H1 (cell line): ENCODE data around the gene MBTPS1. TPM values are rescaled to one million over a fixed set of nuclear protein-coding genes. Genes with fewer than 3 reads are reported as not detected.

ENCODE experiments used
- CTCF ChIA-PET: fragments of 300-600 bp; sonication (Branson Sonifier 250); formaldehyde crosslinking; loops from one replicate; lab custom pipeline; 2021; ENCODE audit not compliant: partially characterized antibody; lab: Charles Lee
- POLR2A ChIA-PET: fragments of 300-600 bp; sonication (Branson Sonifier 250); formaldehyde crosslinking; loops from one replicate; lab custom pipeline; 2021; ENCODE audit warnings: inconsistent platforms; ENCODE audit not compliant: partially characterized antibody; lab: Charles Lee
- DNase-seq, 2 experiments: peaks; one replicate each; pipeline versions ENCODE4 v3.0.0 to v3.0.0-alpha.2; 2010 to 2022; ENCODE audit warnings: low spot score in 2 of 2, low read depth in 1 of 2, mixed read lengths in 1 of 2
- FAIRE-seq: peaks from 2 replicates; lab custom pipeline; 2011; peaks lifted over from hg19 to GRCh38; lab: Jason Lieb, UNC
- H2AFZ ChIP-seq: 2 replicates; pipeline ENCODE4 v1.8.1; 2012; ENCODE audit warnings: low read length, inconsistent platforms
- H2AK5ac ChIP-seq: 2 replicates; pipeline ENCODE4 v1.6.1; 2013; ENCODE audit warnings: low read depth, low read length
- H2BK120ac ChIP-seq: replicated peaks from 2 replicates; pipeline ENCODE3; 2013; ENCODE audit warnings: low read depth, low read length, inconsistent platforms
- H2BK12ac ChIP-seq: 2 replicates; pipeline ENCODE4 v1.6.1; 2013; ENCODE audit warnings: low read depth, low read length
- H2BK15ac ChIP-seq: 2 replicates; pipeline ENCODE4 v1.6.1; 2013; ENCODE audit warnings: low read length
- H2BK20ac ChIP-seq: 2 replicates; pipeline ENCODE4 v1.6.1; 2013; ENCODE audit warnings: low read length
- H2BK5ac ChIP-seq: 2 replicates; pipeline ENCODE4 v1.6.1; 2013; ENCODE audit warnings: low read depth, low read length
- H3K14ac ChIP-seq: 2 replicates; pipeline ENCODE4 v1.6.1; 2013; ENCODE audit warnings: inconsistent platforms; ENCODE audit not compliant: insufficient read length
- H3K18ac ChIP-seq: 2 replicates; pipeline ENCODE4 v1.6.1; 2013; ENCODE audit warnings: low read length; ENCODE audit errors: extremely low read depth
- H3K23ac ChIP-seq: 2 replicates; pipeline ENCODE4 v1.6.1; 2013; ENCODE audit warnings: inconsistent platforms; ENCODE audit not compliant: insufficient read length
- H3K23me2 ChIP-seq: 2 replicates; pipeline ENCODE4 v1.6.1; 2013; ENCODE audit warnings: low read depth, low read length
- H3K27ac ChIP-seq: 2 replicates; pipeline ENCODE4 v1.6.1; 2011; ENCODE audit warnings: low read depth, low read length, inconsistent platforms
- H3K27me3 ChIP-seq, 4 experiments: replicated peaks in 1 of 4; 1 replicate in 1 of 4; 2 replicates in 3 of 4; pipeline versions ENCODE4 v1.6.1 to v1.8.1; 2011 to 2013; ENCODE audit warnings: low read length in 3 of 4, mild to moderate bottlenecking in 3 of 4, inconsistent platforms in 2 of 4, mixed read lengths in 2 of 4, moderate library complexity in 1 of 4; ENCODE audit not compliant: control insufficient read depth in 3 of 4, insufficient read depth in 3 of 4; ENCODE audit errors: extremely low read depth in 1 of 4
- H3K36me3 ChIP-seq, 4 experiments: 2 replicates each; pipeline versions ENCODE4 v1.6.1 to v1.8.1; 2011 to 2013; ENCODE audit warnings: mild to moderate bottlenecking in 4 of 4, low read length in 3 of 4, moderate library complexity in 2 of 4, control low read depth in 1 of 4, inconsistent platforms in 1 of 4; ENCODE audit not compliant: insufficient read depth in 4 of 4, control insufficient read depth in 2 of 4
- H3K4ac ChIP-seq: replicated peaks from 2 replicates; pipeline ENCODE3; 2013; ENCODE audit warnings: low read length, low read depth, mixed read lengths, inconsistent platforms; ENCODE audit not compliant: insufficient read length
- H3K4me1 ChIP-seq, 4 experiments: replicated peaks in 1 of 4; 1 replicate in 1 of 4; 2 replicates in 3 of 4; pipeline versions ENCODE4 v1.6.1 to v1.8.1; 2011 to 2013; ENCODE audit warnings: low read length in 3 of 4, inconsistent platforms in 2 of 4, mixed read lengths in 1 of 4; ENCODE audit not compliant: insufficient read depth in 4 of 4, control insufficient read depth in 3 of 4
- H3K4me2 ChIP-seq, 2 experiments: 2 replicates each; pipeline versions ENCODE4 v1.6.1 to v1.8.1; 2011 to 2013; ENCODE audit warnings: low read depth in 2 of 2, low read length in 2 of 2, control low read depth in 1 of 2, inconsistent platforms in 1 of 2, mild to moderate bottlenecking in 1 of 2; ENCODE audit not compliant: insufficient read depth in 1 of 2
- H3K4me3 ChIP-seq, 4 experiments: fragments of 200-600, 300-600 bp in 1 of 4; sonication (generic), shearing (Covaris generic), sonication (Bioruptor Twin) in 1 of 4; 2 replicates each; pipeline versions ENCODE4 v1.5.1 to v1.8.1; 2011 to 2016; ENCODE audit warnings: low read length in 4 of 4, low read depth in 3 of 4, control low read depth in 2 of 4, inconsistent platforms in 2 of 4, mild to moderate bottlenecking in 2 of 4, mixed read lengths in 1 of 4, moderate library complexity in 1 of 4; ENCODE audit not compliant: insufficient read depth in 2 of 4; ENCODE audit errors: extremely low read depth in 1 of 4
- H3K56ac ChIP-seq: replicated peaks from 2 replicates; pipeline ENCODE3; 2013; ENCODE audit warnings: low read depth, mild to moderate bottlenecking, mixed read lengths, low read length, inconsistent platforms; ENCODE audit not compliant: insufficient read length
- H3K79me1 ChIP-seq: 2 replicates; pipeline ENCODE4 v1.6.1; 2013; ENCODE audit warnings: low read depth, low read length, control low read depth
- H3K79me2 ChIP-seq, 2 experiments: 2 replicates each; pipeline versions ENCODE4 v1.6.1 to v1.8.1; 2012 to 2013; ENCODE audit warnings: low read length in 2 of 2, mild to moderate bottlenecking in 2 of 2, inconsistent platforms in 1 of 2; ENCODE audit not compliant: insufficient read depth in 2 of 2, control insufficient read depth in 1 of 2
- H3K9ac ChIP-seq, 4 experiments: replicated peaks in 1 of 4; 1 replicate in 1 of 4; 2 replicates in 3 of 4; pipeline versions ENCODE4 v1.6.1 to v1.8.1; 2011 to 2013; ENCODE audit warnings: low read depth in 3 of 4, low read length in 3 of 4, control low read depth in 2 of 4, mild to moderate bottlenecking in 2 of 4, moderate library complexity in 2 of 4, inconsistent platforms in 1 of 4; ENCODE audit errors: extremely low read depth in 1 of 4
- H3K9me3 ChIP-seq, 2 experiments: 2 replicates each; pipeline versions ENCODE4 v1.6.1 to v1.8.1; 2012 to 2013; ENCODE audit warnings: mild to moderate bottlenecking in 2 of 2, moderate library complexity in 2 of 2, control low read depth in 1 of 2, inconsistent platforms in 1 of 2, low read depth in 1 of 2, low read length in 1 of 2, mixed read lengths in 1 of 2; ENCODE audit not compliant: insufficient read depth in 2 of 2
- H4K20me1 ChIP-seq, 2 experiments: replicated peaks in 1 of 2; 2 replicates each; pipeline versions ENCODE3 to v1.8.1; 2011 to 2013; ENCODE audit warnings: inconsistent platforms in 2 of 2, low read length in 2 of 2, mild to moderate bottlenecking in 1 of 2; ENCODE audit not compliant: insufficient read depth in 2 of 2, control insufficient read depth in 1 of 2
- H4K5ac ChIP-seq: 2 replicates; pipeline ENCODE4 v1.6.1; 2013; ENCODE audit warnings: low read length, low read depth, mixed read lengths, inconsistent platforms; ENCODE audit not compliant: insufficient read length
- H4K8ac ChIP-seq: 2 replicates; pipeline ENCODE4 v1.8.0; 2013; ENCODE audit warnings: mild to moderate bottlenecking, moderate library complexity, low read length, inconsistent platforms; ENCODE audit not compliant: insufficient read depth; ENCODE audit errors: extremely low read depth
- H4K91ac ChIP-seq: replicated peaks from 2 replicates; pipeline ENCODE3; 2013; ENCODE audit warnings: low read length, mixed read lengths, inconsistent platforms; ENCODE audit not compliant: insufficient read length
- ASH2L ChIP-seq: fragments of 200-600, 300-600 bp; sonication (generic); IDR thresholded peaks from one replicate; pipeline ENCODE4 v1.7.1; 2017; ENCODE audit warnings: low read length
- BACH1 ChIP-seq: IDR thresholded peaks from 2 replicates; pipeline ENCODE4 v1.6.1; 2012; ENCODE audit warnings: low read length, improper control_type of control experiment
- RAD21 ChIP-seq, 2 experiments: IDR thresholded peaks in 1 of 2; conservative IDR thresholded peaks in 1 of 2; 2 replicates each; pipeline ENCODE4 v1.6.1; 2011; ENCODE audit warnings: low read depth in 2 of 2, low read length in 2 of 2, improper control_type of control experiment in 1 of 2, inconsistent platforms in 1 of 2, mild to moderate bottlenecking in 1 of 2, moderate library complexity in 1 of 2
- WGBS, 2 experiments: shearing (Covaris generic) in 1 of 2; methylation state at CpG; one replicate each; pipeline versions ENCODE4 v1.1.6 to v1.1.7; 2013 to 2015; ENCODE audit warnings: low lambda C conversion rate in 2 of 2, mixed read lengths in 2 of 2, inconsistent platforms in 1 of 2, low coverage in 1 of 2, missing lambda C conversion rate in 1 of 2; ENCODE audit not compliant: insufficient replicate concordance in 2 of 2, insufficient coverage in 1 of 2, insufficient read length in 1 of 2; ENCODE audit errors: extremely low coverage in 1 of 2, missing lambda C conversion rate in 1 of 2; 5-methylcytosine and 5-hydroxymethylcytosine counted together
- polyA plus RNA-seq, 7 experiments: library from polyadenylated mRNA; depleted of rRNA in 3 of 7; stranded (reverse) in 5 of 7; unstranded in 2 of 7; fragments of >200 nt in 5 of 7; fragments of 200-250 nt in 2 of 7; gene quantifications; 1 replicate in 5 of 7; 2 replicates in 1 of 7; 4 replicates in 1 of 7; pipeline versions ENCODE4 v1.2.1 to v1.2.3, GENCODE V29; 2011 to 2013; ENCODE audit warnings: missing spikeins in 2 of 7, mixed read lengths in 2 of 7
- total RNA-seq: library from RNA; stranded (reverse); fragmentation: NEBNext Ultra II Directional; extraction: Animal tissue kit (Norgen Biotek cat#: 25700); gene quantifications from 2 replicates; pipeline ENCODE4 v1.2.1, GENCODE V29; 2021
- TF ChIP-seq, protein P1 (sequence below): IDR thresholded peaks from 2 replicates; pipeline ENCODE4 v1.6.1; 2012; ENCODE audit warnings: inconsistent platforms

MBTPS1 gene
- total and polyA plus RNA-seq, 2 of the 8 experiments (the other 6 are each of a cell fraction or from before 2014, with no cell fraction given): 30.6 to 53.3 TPM

DNA sequence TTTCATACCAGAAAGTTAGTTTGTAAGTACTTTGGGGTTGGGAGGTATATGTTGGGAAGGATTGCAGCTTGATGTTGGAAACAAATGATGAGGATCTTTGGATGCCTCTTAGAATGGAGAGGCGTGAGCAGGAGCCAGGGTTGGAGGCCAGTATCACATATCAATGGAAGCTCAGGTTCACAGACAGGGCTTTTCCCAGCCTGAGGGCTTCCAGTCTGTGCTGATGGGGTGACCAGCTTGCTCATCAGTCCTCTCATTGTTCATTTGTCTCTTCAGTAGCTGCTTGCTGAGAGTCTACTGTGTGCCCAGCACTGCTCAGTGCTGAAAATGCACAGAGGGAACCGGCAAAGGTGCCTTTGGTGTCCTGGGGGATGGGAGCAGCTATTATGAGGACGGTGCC is 34.2 kb upstream of the MBTPS1 start:
- 87% methylated on average over 3 of the region's 3 CpGs; no CpG with 5 or more reads in 1 of the 2 experiments for WGBS, 2 experiments
- Histone ChIP-seq H3K56ac (no peak overlapping the region), H3K36me3 (no peaks in the 10 kb centered on the region), H2AK5ac (no peak overlapping the region), H3K4me2 (no peak overlapping the region), H2BK15ac (no peak overlapping the region), H2BK12ac (no peak overlapping the region), H2BK120ac (no peak overlapping the region), H3K79me2 (no peaks in the 10 kb centered on the region), H3K4me3 (no peak overlapping the region), H3K4me1 (no peaks in the 10 kb centered on the region), H3K18ac (no peak overlapping the region), H4K91ac (no peak overlapping the region), H4K8ac (no peak overlapping the region), H3K23ac (no peak overlapping the region), H3K9ac (no peak overlapping the region), H3K23me2 (no peaks in the 10 kb centered on the region), H3K27me3 (peaks cover 0 to 5% (median 2%) of the 10 kb centered on the region in 4 experiments; a peak in 2 of 7 replicates), H2AFZ (peak overlapping the region; percentile 53; the same call in 1 of the 2 replicates), H3K79me1 (no peaks in the 10 kb centered on the region), H2BK20ac (no peak overlapping the region), H3K14ac (no peak overlapping the region), H3K4ac (no peak overlapping the region), H4K5ac (no peak overlapping the region), H3K9me3 (no peaks in the 10 kb centered on the region), H3K27ac (no peak overlapping the region), H4K20me1 (no peaks in the 10 kb centered on the region), H2BK5ac (no peak overlapping the region)
- ChIA-PET POLR2A (interaction anchor here (1.8 kb wide), 1 partner anchor 34 kb away, joined by 6 read pairs; the partner anchor contains the start of gene MBTPS1), CTCF (interaction anchor here (1.1 to 1.9 kb wide), 4 partner anchors 18 to 66 kb away, joined by 3 to 8 read pairs (median 3); no protein-coding TSS in a partner anchor)
- FAIRE-seq (no peak), DNase-seq (no peak)
- TF ChIP-seq BACH1 (no peak), ASH2L (no peak), RAD21 (IDR thresholded peaks at IDR 0.05 in 1 of 2, conservative IDR thresholded peaks at IDR 0.05 in 1 of 2; ENCODE audit: low read depth in 2 of 2, low read length in 2 of 2) (no peak)
- TF ChIP-seq, protein P1, sequence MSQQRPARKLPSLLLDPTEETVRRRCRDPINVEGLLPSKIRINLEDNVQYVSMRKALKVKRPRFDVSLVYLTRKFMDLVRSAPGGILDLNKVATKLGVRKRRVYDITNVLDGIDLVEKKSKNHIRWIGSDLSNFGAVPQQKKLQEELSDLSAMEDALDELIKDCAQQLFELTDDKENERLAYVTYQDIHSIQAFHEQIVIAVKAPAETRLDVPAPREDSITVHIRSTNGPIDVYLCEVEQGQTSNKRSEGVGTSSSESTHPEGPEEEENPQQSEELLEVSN: no peak
